Sigmoid colon (tissue), 7 donors: ENCODE data around the gene CBLIF. TPM values are rescaled to one million over a fixed set of nuclear protein-coding genes. Genes with fewer than 3 reads are reported as not detected.

Source experiments
- DNase-seq: peaks from one replicate; pipeline ENCODE4 v3.0.0-alpha.2; 2019
- H3K27ac ChIP-seq, 4 donors: fragments of 200-600 bp; sonication (generic); one replicate each; pipeline ENCODE4 v1.5.1; 2016 to 2019; ENCODE audit warnings: mild to moderate bottlenecking in 1 of 4
- H3K27me3 ChIP-seq, 3 donors: fragments of 200-600 bp; sonication (generic); one replicate each; pipeline ENCODE4 v1.5.1; 2019; ENCODE audit warnings: mild to moderate bottlenecking in 1 of 3
- H3K36me3 ChIP-seq, 4 donors: fragments of 200-600 bp; sonication (generic); one replicate each; pipeline ENCODE4 v1.5.1; 2016 to 2019
- H3K4me1 ChIP-seq, 4 donors: fragments of 200-600 bp; sonication (generic); one replicate each; pipeline ENCODE4 v1.5.1; 2017 to 2019
- H3K4me3 ChIP-seq, 4 donors: fragments of 200-600 bp; sonication (generic); one replicate each; pipeline ENCODE4 v1.5.1; 2017 to 2019; ENCODE audit warnings: mild to moderate bottlenecking in 2 of 4, moderate library complexity in 1 of 4
- H3K9me3 ChIP-seq, 4 donors: fragments of 200-600 bp in 3 of 4; sonication (generic) in 3 of 4; one replicate each; pipeline versions ENCODE4 v1.5.1 to v1.6.1; 2013 to 2019
- EP300 ChIP-seq, 4 donors: sonication (generic); formaldehyde crosslinking; IDR thresholded peaks; one replicate each; pipeline ENCODE4 v1.6.1; 2017; ENCODE audit warnings: antibody characterized with exemption in 4 of 4
- POLR2A ChIP-seq, 2 donors: fragments of 450-650 bp; IDR thresholded peaks; one replicate each; pipeline ENCODE4 v1.6.1; 2016; ENCODE audit warnings: antibody characterized with exemption in 2 of 2, mild to moderate bottlenecking in 2 of 2, moderate library complexity in 2 of 2
- POLR2AphosphoS5 ChIP-seq, 4 donors: sonication (generic); formaldehyde crosslinking; IDR thresholded peaks; one replicate each; pipeline ENCODE4 v1.6.1; 2017; ENCODE audit warnings: antibody characterized with exemption in 4 of 4
- whole genome bisulfite sequencing, 2 donors: extraction: QIAGEN DNeasy Blood & Tissue Kit; methylation state at CpG; one replicate each; pipeline ENCODE4 v1.1.7; 2013; 5-methylcytosine and 5-hydroxymethylcytosine counted together
- intact Hi-C: fragments of 100-400 bp; cut with DNase I; formaldehyde crosslinking; loops from one replicate; pipeline ENCODE4 v1.15.1; 2023
- polyA plus RNA-seq, 3 donors: library from polyadenylated mRNA; stranded (reverse); fragments of 200-250 nt; gene quantifications; one replicate each; pipeline ENCODE4 v1.2.3, GENCODE V29; 2013
- total RNA-seq, 4 donors: library from RNA; depleted of rRNA; stranded (reverse); fragments of >200 nt; gene quantifications; one replicate each; pipeline ENCODE4 v1.1.0, GENCODE V29; 2016
- TF ChIP-seq, protein P1 (sequence below), 4 experiments: fragments of 450-650 bp in 3 of 4; fragments of 200-600 bp in 1 of 4; IDR thresholded peaks; one replicate each; pipeline ENCODE4 v1.5.1; 2016 to 2019; ENCODE audit warnings: antibody characterized with exemption in 4 of 4, mild to moderate bottlenecking in 3 of 4, moderate library complexity in 2 of 4
- donor health status: healthy with polysubstance abuse.
- donor health status: Bipolar disorder and iron deficiency.
- donor health status: healthy.

Gene CBLIF
- total and polyA plus RNA-seq, 7 donors = 0.28 TPM; not detected in 6

DNA sequence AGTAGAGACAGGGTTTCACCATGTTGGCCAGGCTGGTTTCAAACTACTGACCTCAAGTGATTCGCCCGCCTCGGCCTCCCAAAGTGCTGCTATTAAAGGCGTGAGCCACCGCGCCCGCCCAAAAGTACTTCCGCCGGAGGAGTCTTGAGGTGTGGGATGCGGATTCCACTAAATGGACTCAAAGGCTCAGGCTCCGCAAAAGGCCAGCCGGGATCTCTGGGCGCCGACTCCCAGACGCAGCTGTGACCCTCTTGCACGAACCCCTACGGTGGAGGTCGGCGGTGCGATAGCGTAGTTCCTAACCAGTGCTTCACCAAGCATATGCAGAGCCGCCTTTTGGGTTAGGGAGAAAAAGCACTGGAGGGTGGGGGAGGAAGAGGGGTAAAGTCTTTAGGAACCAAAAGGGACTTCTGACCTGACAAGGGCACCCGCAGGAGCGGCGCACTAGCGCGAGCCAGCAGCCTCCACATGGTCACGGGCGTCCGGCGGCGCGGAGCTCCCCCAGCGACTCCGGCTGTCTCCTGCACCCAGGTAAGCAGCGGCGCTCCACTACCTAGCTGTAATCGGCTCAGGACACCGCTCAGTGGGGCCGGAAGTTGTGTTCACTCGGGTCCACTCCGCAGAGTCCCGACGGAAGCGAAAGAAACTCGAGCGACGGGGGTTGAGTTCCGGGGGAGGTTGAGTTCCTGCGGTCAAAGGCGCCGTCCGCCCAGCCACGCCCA lies 34.9 kb downstream of the CBLIF start, which contains the start of gene MRPL16:
MRPL16 (minus strand) TSS at position 590 of the 722 bp plus-strand sequence; CDS start at position 470, 120 bp downstream.
- DNase-seq = peak; percentile 92
- TF ChIP-seq, protein P1, sequence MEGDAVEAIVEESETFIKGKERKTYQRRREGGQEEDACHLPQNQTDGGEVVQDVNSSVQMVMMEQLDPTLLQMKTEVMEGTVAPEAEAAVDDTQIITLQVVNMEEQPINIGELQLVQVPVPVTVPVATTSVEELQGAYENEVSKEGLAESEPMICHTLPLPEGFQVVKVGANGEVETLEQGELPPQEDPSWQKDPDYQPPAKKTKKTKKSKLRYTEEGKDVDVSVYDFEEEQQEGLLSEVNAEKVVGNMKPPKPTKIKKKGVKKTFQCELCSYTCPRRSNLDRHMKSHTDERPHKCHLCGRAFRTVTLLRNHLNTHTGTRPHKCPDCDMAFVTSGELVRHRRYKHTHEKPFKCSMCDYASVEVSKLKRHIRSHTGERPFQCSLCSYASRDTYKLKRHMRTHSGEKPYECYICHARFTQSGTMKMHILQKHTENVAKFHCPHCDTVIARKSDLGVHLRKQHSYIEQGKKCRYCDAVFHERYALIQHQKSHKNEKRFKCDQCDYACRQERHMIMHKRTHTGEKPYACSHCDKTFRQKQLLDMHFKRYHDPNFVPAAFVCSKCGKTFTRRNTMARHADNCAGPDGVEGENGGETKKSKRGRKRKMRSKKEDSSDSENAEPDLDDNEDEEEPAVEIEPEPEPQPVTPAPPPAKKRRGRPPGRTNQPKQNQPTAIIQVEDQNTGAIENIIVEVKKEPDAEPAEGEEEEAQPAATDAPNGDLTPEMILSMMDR (IDR thresholded peaks at IDR 0.05) = peak in 1 of 4 experiments; percentile 14
- TF ChIP-seq EP300 (IDR thresholded peaks at IDR 0.05) (no peak), POLR2A (IDR thresholded peaks at IDR 0.05) (no peak), POLR2AphosphoS5 (IDR thresholded peaks at IDR 0.05) (peak in 3 of 4 donors; percentile 32 to 69 (median 54))
- Histone ChIP-seq H3K36me3 (peaks cover 11 to 37% (median 17%) of the 10 kb centered on the region in 4 donors), H3K9me3 (no peaks in the 10 kb centered on the region), H3K27me3 (no peaks in the 10 kb centered on the region), H3K4me3 (peak within 1 kb of the TSS; percentile 81 to 97 (median 94)), H3K27ac (peak within 1 kb of the TSS; percentile 83 to 88 (median 86)), H3K4me1 (peaks cover 0 to 18% (median 13%) of the 10 kb centered on the region in 4 donors)
- intact Hi-C loops = loop anchor here (2.0 kb wide), 1 partner anchor 56 kb away; the partner anchor contains the start of gene STX3
- 0% methylated on average over 54 of the region's 54 CpGs for WGBS, 2 donors

DNA sequence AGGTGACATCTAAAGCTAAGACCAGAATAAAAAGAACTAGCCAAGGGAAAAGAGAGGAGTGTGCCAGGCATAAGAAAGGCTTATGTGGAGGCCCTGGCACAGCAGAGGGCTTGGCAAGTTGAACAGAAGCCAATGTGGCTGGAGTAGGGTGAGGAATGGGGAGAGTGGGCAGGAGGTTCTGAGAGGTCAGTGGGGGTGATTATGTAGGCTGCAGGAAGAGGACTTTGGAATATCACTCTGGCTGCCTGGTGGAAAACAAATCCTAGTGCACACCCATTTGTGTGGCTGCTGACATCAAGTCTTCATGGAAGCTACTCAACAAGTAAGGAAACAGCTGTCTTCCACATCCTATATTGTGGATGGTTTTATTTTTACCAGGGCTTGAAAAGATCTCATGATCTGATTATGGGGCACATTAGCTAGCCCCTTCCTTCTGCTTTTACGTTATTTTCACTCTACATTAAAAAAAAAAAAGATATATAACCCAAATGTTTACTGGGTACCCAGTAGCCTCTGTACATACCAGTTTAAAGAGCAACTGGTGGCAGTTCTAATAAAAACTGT lies 38.2 kb downstream of the CBLIF start:
- intact Hi-C loops = loop anchor here (10.0 kb wide), 1 partner anchor 272 kb away; no protein-coding TSS in a partner anchor
- 73 to 79% methylated on average over 1 of the region's 1 CpG for WGBS, 2 donors

GRCh38 chr11:59804061-59804460 lies 41.2 kb downstream of the CBLIF start:
- TF ChIP-seq POLR2AphosphoS5 (IDR thresholded peaks at IDR 0.05) (no peak), POLR2A (IDR thresholded peaks at IDR 0.05) (no peak), EP300 (IDR thresholded peaks at IDR 0.05) (no peak)
- TF ChIP-seq, protein P1 (IDR thresholded peaks at IDR 0.05) = no peak
- H3K4me1 ChIP-seq = peaks cover 0 to 2% (median 0%) of the 10 kb centered on the region in 4 donors
- H3K4me3 ChIP-seq = no peak overlapping the region
- no peaks in the 10 kb centered on the region for H3K27me3 ChIP-seq
- no peak for DNase-seq
- 90 to 98% methylated on average over 2 of the region's 2 CpGs for WGBS, 2 donors
- intact Hi-C loops = loop anchor here (5.0 to 10.0 kb wide), 2 partner anchors 132 to 269 kb away; no protein-coding TSS in a partner anchor
- H3K9me3 ChIP-seq = no peaks in the 10 kb centered on the region
- H3K36me3 ChIP-seq = peaks cover 11 to 64% (median 19%) of the 10 kb centered on the region in 4 donors
- H3K27ac ChIP-seq = no peak overlapping the region

More for the DNA sequence above, 38.2 kb downstream of the CBLIF start:
- Histone ChIP-seq H3K9me3 (no peaks in the 10 kb centered on the region), H3K27me3 (no peaks in the 10 kb centered on the region), H3K27ac (no peak overlapping the region), H3K4me1 (peaks cover 0 to 18% (median 13%) of the 10 kb centered on the region in 4 donors), H3K36me3 (peaks cover 11 to 58% (median 19%) of the 10 kb centered on the region in 4 donors), H3K4me3 (no peak overlapping the region)
- no peak for DNase-seq
- TF ChIP-seq EP300 (IDR thresholded peaks at IDR 0.05) (no peak), POLR2AphosphoS5 (IDR thresholded peaks at IDR 0.05) (no peak), POLR2A (IDR thresholded peaks at IDR 0.05) (no peak)
- TF ChIP-seq, protein P1 (IDR thresholded peaks at IDR 0.05) = no peak

DNA sequence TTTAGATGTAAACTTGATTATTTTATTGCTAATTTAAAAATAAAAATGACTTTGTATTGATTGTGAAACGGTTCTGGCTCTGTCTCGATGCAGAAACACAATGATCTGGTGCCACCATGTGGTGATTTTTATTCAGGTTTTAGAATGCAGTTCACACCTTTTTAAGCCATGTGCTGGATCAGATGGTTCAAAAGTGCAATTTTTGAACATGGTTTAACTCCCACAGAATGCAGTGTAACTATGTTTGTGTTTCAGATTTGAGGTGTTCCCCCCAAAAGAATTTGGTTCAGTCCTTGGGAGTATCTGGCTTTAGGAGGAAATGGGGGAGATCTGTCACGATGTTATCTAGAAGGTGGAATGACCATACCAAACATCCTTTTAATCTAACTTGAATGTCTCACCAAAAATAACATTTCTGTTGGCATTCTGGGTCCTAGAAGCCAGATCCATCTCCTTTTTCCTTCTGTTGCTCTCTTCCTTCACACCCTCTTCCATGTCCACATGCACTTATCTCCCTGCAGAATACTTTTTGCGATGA lies 42.6 kb downstream of the CBLIF start:
- no peaks in the 10 kb centered on the region for H3K27me3 ChIP-seq
- peaks cover 11 to 62% (median 19%) of the 10 kb centered on the region in 4 donors for H3K36me3 ChIP-seq
- no peak for DNase-seq
- peak in 1 of 4 donors; percentile 9 for TF ChIP-seq POLR2AphosphoS5 (IDR thresholded peaks at IDR 0.05)
- TF ChIP-seq, protein P1 (IDR thresholded peaks at IDR 0.05) = peak; percentile 25 to 72 (median 54)
- TF ChIP-seq EP300 (IDR thresholded peaks at IDR 0.05) = no peak
- TF ChIP-seq POLR2A (IDR thresholded peaks at IDR 0.05) = no peak
- no peaks in the 10 kb centered on the region for H3K4me1 ChIP-seq
- H3K9me3 ChIP-seq = no peaks in the 10 kb centered on the region
- H3K4me3 ChIP-seq = no peak overlapping the region
- H3K27ac ChIP-seq = peak overlapping the region in 1 of 4 donors; percentile 35
- intact Hi-C loops = loop anchor here (1.0 to 10.0 kb wide), 3 partner anchors 48 to 268 kb away; no protein-coding TSS in a partner anchor
- whole genome bisulfite sequencing, 2 donors = 50% methylated on average over 4 of the region's 4 CpGs
